ENCODE results near the gene SH2D2A. TPM values are rescaled to one million over a fixed set of nuclear protein-coding genes. Genes with fewer than 3 reads are reported as not detected.

Gene SH2D2A
- total RNA-seq, 1 experiment from 2014 or later, result 4.9 TPM

GRCh38 chr1:156846643-156847042 lies 30.0 kb upstream of the SH2D2A start:
- no peak for ATAC-seq
- CTCF ChIA-PET, result interaction anchor here (0.6 to 6.1 kb wide), 6 partner anchors 8 to 133 kb away, joined by 3 to 81 read pairs (median 3); partner anchors contain the start of genes INSRR, LRRC71 and NTRK1
- H3K4me1 Mint-ChIP-seq, result peaks cover 16% of the 10 kb centered on the region
- H3K27me3 Mint-ChIP-seq (ENCODE audit: low read depth), result peaks cover 100% of the 10 kb centered on the region
- DNase-seq (ENCODE audit: low spot score), result no peak
- TF ChIP-seq STAT6 (CRISPR knock-in tag; conservative IDR thresholded peaks at IDR 0.05; ENCODE audit: low read depth), result no peak
- TF ChIP-seq ZSCAN18 (CRISPR knock-in tag; IDR thresholded peaks at IDR 0.05), result no peak
- TF ChIP-seq ERG (CRISPR knock-in tag; IDR thresholded peaks at IDR 0.05), result no peak
- TF ChIP-seq MYBL2 (CRISPR knock-in tag; IDR thresholded peaks at IDR 0.05), result no peak
- no peak for TF ChIP-seq GRHL2 (CRISPR knock-in tag; IDR thresholded peaks at IDR 0.05; ENCODE audit: insufficient replicate concordance, severe bottlenecking)
- no peak for TF ChIP-seq FOXP1 (CRISPR knock-in tag; IDR thresholded peaks at IDR 0.05; ENCODE audit: borderline replicate concordance)
- no peak overlapping the region for H3K27ac Mint-ChIP-seq
- POLR2A ChIA-PET, result no interaction called here
- H3K4me3 Mint-ChIP-seq, result no peak overlapping the region
- H3K9me3 Mint-ChIP-seq, result no peaks in the 10 kb centered on the region
- no peaks in the 10 kb centered on the region for H3K36me3 Mint-ChIP-seq

GRCh38 chr1:156845953-156846545 lies 29.4 kb upstream of the SH2D2A start:
- no peak for TF ChIP-seq PREB (CRISPR knock-in tag; IDR thresholded peaks at IDR 0.05; ENCODE audit: borderline replicate concordance)
- no peak for TF ChIP-seq ZNF263 (CRISPR knock-in tag; IDR thresholded peaks at IDR 0.05; ENCODE audit: low read depth)
- Mint-ChIP-seq H3K4me3 (peak overlapping the region; percentile 29), H3K9me3 (no peaks in the 10 kb centered on the region), H3K27ac (no peak overlapping the region), H3K4me1 (peaks cover 16% of the 10 kb centered on the region), H3K36me3 (no peaks in the 10 kb centered on the region), H3K27me3 (ENCODE audit: low read depth) (peaks cover 95% of the 10 kb centered on the region)
- ATAC-seq (no peak), DNase-seq (ENCODE audit: low spot score) (no peak)
- ChIA-PET POLR2A (no interaction called here), CTCF (interaction anchor here (0.9 to 6.1 kb wide), 4 partner anchors 7 to 74 kb away, joined by 3 to 81 read pairs (median 22); partner anchors contain the start of genes INSRR, LRRC71 and NTRK1)

GRCh38 chr1:156845055-156845952 lies 28.7 kb upstream of the SH2D2A start:
- no peaks in the 10 kb centered on the region for H3K36me3 Mint-ChIP-seq
- DNase-seq (ENCODE audit: low spot score) (peak; percentile 54), ATAC-seq (peak; percentile 53)
- POLR2A ChIA-PET, result no interaction called here
- CTCF ChIA-PET, result interaction anchor here (0.7 to 6.1 kb wide), 7 partner anchors 12 to 75 kb away, joined by 3 to 81 read pairs (median 4); partner anchors contain the start of genes INSRR, LRRC71 and NTRK1
- peaks cover 94% of the 10 kb centered on the region for H3K27me3 Mint-ChIP-seq (ENCODE audit: low read depth)
- H3K4me1 Mint-ChIP-seq, result peaks cover 16% of the 10 kb centered on the region
- no peaks in the 10 kb centered on the region for H3K9me3 Mint-ChIP-seq
- H3K4me3 Mint-ChIP-seq, result peak overlapping the region; percentile 72
- H3K27ac Mint-ChIP-seq, result no peak overlapping the region
- no peak for TF ChIP-seq E2F5 (CRISPR knock-in tag; IDR thresholded peaks at IDR 0.05)
- TF ChIP-seq NFE2L1 (CRISPR knock-in tag; IDR thresholded peaks at IDR 0.05), result no peak
- TF ChIP-seq CREB1 (CRISPR knock-in tag; IDR thresholded peaks at IDR 0.05), result no peak
- 0 out of 2 replicates have a peak, but pooled peaks have one; percentile 14 for TF ChIP-seq USF1 (CRISPR knock-in tag; IDR thresholded peaks at IDR 0.05)
- TF ChIP-seq PRDM15 (CRISPR knock-in tag; IDR thresholded peaks at IDR 0.05), result no peak
- TF ChIP-seq MYBL2 (CRISPR knock-in tag; IDR thresholded peaks at IDR 0.05), result no peak
- no peak for TF ChIP-seq ZNF423 (CRISPR knock-in tag; IDR thresholded peaks at IDR 0.05)
- TF ChIP-seq ZNF219 (CRISPR knock-in tag; IDR thresholded peaks at IDR 0.05; ENCODE audit: borderline replicate concordance), result no peak
- TF ChIP-seq IRF2 (CRISPR knock-in tag; IDR thresholded peaks at IDR 0.05; ENCODE audit: borderline replicate concordance, low read depth), result no peak

Data from WTC11 (cell line).